ENCODE measurements around the gene MITF. TPM values are rescaled to one million over a fixed set of nuclear protein-coding genes. Genes with fewer than 3 reads are reported as not detected.

MITF gene, protein sequence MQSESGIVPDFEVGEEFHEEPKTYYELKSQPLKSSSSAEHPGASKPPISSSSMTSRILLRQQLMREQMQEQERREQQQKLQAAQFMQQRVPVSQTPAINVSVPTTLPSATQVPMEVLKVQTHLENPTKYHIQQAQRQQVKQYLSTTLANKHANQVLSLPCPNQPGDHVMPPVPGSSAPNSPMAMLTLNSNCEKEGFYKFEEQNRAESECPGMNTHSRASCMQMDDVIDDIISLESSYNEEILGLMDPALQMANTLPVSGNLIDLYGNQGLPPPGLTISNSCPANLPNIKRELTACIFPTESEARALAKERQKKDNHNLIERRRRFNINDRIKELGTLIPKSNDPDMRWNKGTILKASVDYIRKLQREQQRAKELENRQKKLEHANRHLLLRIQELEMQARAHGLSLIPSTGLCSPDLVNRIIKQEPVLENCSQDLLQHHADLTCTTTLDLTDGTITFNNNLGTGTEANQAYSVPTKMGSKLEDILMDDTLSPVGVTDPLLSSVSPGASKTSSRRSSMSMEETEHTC
- total RNA-seq, result 5.8 and 6.1 TPM in 2 replicates
- long read RNA-seq, full-length matches to known transcripts, result 15 of 25 reads
- long read RNA-seq, partial matches to known transcripts, result 2 of 25 reads
- long read RNA-seq, other reads (novel, unspliced or antisense), result 8 of 25 reads

DNA sequence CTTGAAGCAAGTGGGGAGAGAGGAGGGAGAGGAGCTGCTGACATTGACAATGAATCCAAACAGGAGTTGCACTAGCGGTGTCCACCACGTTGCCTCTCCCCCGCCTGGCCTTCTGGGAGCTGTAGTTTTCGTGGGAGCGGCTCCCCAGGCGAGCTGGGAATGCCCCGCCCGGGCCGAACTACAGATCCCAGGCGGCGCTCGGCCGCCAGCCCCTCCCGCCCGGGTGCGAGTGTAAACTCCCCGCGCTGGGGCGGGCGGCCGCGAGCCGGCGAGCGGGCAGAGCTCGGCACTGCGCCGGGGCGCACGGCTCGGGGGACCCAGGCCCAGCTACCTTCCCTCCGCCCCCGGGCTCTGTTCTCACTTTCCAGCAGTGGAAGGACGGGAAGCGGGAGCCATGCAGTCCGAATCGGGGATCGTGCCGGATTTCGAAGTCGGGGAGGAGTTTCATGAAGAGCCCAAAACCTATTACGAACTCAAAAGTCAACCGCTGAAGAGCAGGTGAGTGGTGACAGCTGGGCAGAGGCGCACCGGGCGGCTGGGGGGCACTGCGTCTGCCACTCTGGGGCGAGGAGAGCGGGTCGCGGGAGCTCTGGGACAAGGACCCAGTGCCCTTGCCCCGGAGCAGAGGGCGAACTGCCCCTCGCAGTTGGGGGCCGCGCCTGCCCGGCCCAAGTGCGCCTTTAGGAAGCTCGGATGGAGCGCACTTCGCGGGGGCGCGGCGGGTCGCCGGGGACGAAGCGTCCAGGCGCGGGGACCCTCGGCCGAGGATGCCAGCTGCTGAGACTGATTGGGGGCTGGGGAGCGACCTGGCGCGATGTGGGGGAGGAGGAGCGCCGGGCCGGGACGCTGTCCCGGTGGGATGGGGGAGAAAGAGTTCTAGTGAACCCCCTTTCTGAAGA is at the start of gene MITF:
TSS of gene MITF (plus strand) at position 261 of the 899 bp plus-strand sequence. CDS start at position 395, 134 bp downstream.
- Mint-ChIP-seq H3K36me3 (ENCODE audit: unreplicated experiment) (no peaks in the 10 kb centered on the region), H3K27ac (ENCODE audit: unreplicated experiment) (peak within 1 kb of the TSS; percentile 75), H3K9me3 (ENCODE audit: unreplicated experiment) (no peaks in the 10 kb centered on the region), H3K4me3 (ENCODE audit: unreplicated experiment) (peak within 1 kb of the TSS; percentile 95), H3K4me1 (ENCODE audit: unreplicated experiment) (peaks cover 24% of the 10 kb centered on the region), H3K27me3 (ENCODE audit: unreplicated experiment) (peaks cover 14% of the 10 kb centered on the region)
- DNase-seq (ENCODE audit: extremely low spot score, unreplicated experiment), result peak; percentile 95
- TF ChIP-seq, protein P1, sequence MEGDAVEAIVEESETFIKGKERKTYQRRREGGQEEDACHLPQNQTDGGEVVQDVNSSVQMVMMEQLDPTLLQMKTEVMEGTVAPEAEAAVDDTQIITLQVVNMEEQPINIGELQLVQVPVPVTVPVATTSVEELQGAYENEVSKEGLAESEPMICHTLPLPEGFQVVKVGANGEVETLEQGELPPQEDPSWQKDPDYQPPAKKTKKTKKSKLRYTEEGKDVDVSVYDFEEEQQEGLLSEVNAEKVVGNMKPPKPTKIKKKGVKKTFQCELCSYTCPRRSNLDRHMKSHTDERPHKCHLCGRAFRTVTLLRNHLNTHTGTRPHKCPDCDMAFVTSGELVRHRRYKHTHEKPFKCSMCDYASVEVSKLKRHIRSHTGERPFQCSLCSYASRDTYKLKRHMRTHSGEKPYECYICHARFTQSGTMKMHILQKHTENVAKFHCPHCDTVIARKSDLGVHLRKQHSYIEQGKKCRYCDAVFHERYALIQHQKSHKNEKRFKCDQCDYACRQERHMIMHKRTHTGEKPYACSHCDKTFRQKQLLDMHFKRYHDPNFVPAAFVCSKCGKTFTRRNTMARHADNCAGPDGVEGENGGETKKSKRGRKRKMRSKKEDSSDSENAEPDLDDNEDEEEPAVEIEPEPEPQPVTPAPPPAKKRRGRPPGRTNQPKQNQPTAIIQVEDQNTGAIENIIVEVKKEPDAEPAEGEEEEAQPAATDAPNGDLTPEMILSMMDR (IDR thresholded peaks at IDR 0.05), result no peak

DNA sequence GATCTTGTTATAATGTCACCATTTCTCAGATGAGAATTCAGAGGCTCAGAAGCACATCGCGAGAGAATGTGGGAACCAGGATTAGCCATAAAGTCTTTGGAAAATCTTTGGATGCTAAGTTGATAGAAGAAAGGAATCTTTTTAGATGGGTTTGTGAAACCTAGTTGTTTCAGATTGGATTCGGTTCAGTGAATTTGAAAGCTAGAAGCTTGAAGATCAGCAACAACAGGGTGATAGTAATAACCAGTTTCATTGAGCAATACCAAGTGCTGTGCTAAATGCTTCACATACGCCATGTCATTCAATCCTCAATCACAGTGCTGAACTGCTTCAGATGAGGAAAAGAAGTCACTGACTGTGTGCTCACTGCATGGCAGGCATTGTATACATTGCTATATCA is 47.4 kb upstream of the MITF start:
- Mint-ChIP-seq H3K27me3 (ENCODE audit: unreplicated experiment) (no peaks in the 10 kb centered on the region), H3K9me3 (ENCODE audit: unreplicated experiment) (no peaks in the 10 kb centered on the region), H3K36me3 (ENCODE audit: unreplicated experiment) (no peaks in the 10 kb centered on the region), H3K4me3 (ENCODE audit: unreplicated experiment) (no peak overlapping the region), H3K4me1 (ENCODE audit: unreplicated experiment) (peaks cover 7% of the 10 kb centered on the region), H3K27ac (ENCODE audit: unreplicated experiment) (no peak overlapping the region)
- no peak for DNase-seq (ENCODE audit: extremely low spot score, unreplicated experiment)
- TF ChIP-seq, protein P1 (IDR thresholded peaks at IDR 0.05), result no peak

DNA sequence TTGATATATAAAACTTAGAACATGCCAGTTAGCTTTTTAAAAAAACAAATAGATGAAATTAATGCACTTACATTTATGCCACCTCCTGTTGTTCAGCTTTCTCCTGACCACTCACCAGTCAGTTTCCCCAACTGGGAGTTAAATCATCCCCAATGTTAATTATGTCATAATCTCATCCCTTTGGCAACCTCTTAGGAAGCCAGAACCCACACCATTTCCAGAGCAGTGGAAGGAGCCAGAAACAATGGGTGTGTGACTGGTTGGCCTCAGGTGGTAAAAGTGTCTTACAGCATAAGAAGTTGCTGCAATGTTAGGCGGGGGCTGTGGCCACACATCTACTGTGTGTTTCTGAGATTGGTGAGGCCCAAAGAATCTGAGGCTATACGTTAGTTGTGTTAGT is 46.5 kb upstream of the MITF start:
- Mint-ChIP-seq H3K4me1 (ENCODE audit: unreplicated experiment) (peaks cover 2% of the 10 kb centered on the region), H3K9me3 (ENCODE audit: unreplicated experiment) (no peaks in the 10 kb centered on the region), H3K27ac (ENCODE audit: unreplicated experiment) (no peak overlapping the region), H3K36me3 (ENCODE audit: unreplicated experiment) (no peaks in the 10 kb centered on the region), H3K4me3 (ENCODE audit: unreplicated experiment) (no peak overlapping the region), H3K27me3 (ENCODE audit: unreplicated experiment) (no peaks in the 10 kb centered on the region)
- DNase-seq (ENCODE audit: extremely low spot score, unreplicated experiment), result no peak
- TF ChIP-seq, protein P1 (IDR thresholded peaks at IDR 0.05), result no peak

DNA sequence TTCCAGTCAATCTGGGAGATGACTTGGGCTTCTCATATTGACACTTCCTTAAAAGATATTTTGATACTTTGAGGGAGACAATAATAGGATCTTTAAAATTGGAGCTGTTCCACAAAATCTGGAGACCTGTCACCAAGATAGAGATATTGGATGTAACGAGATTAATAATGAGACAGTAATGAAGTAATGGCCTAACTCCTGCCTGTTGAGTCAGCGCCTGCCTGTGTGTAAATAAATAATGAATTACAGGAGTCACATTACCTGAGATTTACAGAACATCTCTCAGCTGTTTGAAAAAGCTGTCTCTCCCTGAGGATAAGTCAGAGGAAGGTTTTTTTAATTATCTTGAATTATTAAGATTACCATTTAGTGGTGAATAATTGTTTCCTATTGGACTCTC is 43.8 kb upstream of the MITF start:
- no peak for DNase-seq (ENCODE audit: extremely low spot score, unreplicated experiment)
- Mint-ChIP-seq H3K27me3 (ENCODE audit: unreplicated experiment) (no peaks in the 10 kb centered on the region), H3K9me3 (ENCODE audit: unreplicated experiment) (no peaks in the 10 kb centered on the region), H3K4me3 (ENCODE audit: unreplicated experiment) (no peak overlapping the region), H3K4me1 (ENCODE audit: unreplicated experiment) (peaks cover 2% of the 10 kb centered on the region), H3K27ac (ENCODE audit: unreplicated experiment) (no peak overlapping the region), H3K36me3 (ENCODE audit: unreplicated experiment) (no peaks in the 10 kb centered on the region)
- TF ChIP-seq, protein P1 (IDR thresholded peaks at IDR 0.05), result no peak

Data from osteocyte (in vitro differentiated cells).